HepG2 (cell line): ENCODE measurements around the gene LCE3E.

Source experiments
- CTCF ChIP-seq: sonication (generic); formaldehyde crosslinking; IDR thresholded peaks from 2 replicates; pipeline ENCODE4 v1.5.0; 2020; ENCODE audit warnings: mild to moderate bottlenecking, missing genetic modification reagents, moderate library complexity
- HNRNPUL1 ChIP-seq: fragments of 200-400 bp; formaldehyde crosslinking; IDR thresholded peaks from 2 replicates; pipeline ENCODE4 v1.6.1; 2017; ENCODE audit warnings: low read depth, mild to moderate bottlenecking, low read length, moderate library complexity
- ZNF619 ChIP-seq: sonication (generic); formaldehyde crosslinking; IDR thresholded peaks from 2 replicates; pipeline ENCODE4 v1.4.0; 2020; ENCODE audit warnings: mild to moderate bottlenecking, missing genetic modification reagents
- ZNF747 ChIP-seq: sonication (generic); formaldehyde crosslinking; IDR thresholded peaks from 2 replicates; pipeline ENCODE4 v1.8.1; 2023; ENCODE audit warnings: missing genetic modification reagents, mild to moderate bottlenecking, borderline replicate concordance

- TF ChIP-seq HNRNPUL1: no peak
- no peak for TF ChIP-seq ZNF747
- TF ChIP-seq CTCF: no peak
- no peak for TF ChIP-seq ZNF619 (CRISPR knock-in tag)
Measured at GRCh38 chr1:152517237-152517811, 49.3 kb downstream of the LCE3E start.
